Endothelial cell of hepatic sinusoid (primary cell): ENCODE measurements around the gene INTS6.

Experiments
- in situ Hi-C: cut with HindIII; loops from 2 replicates; pipeline ENCODE4 v1.10.0; 2017; ENCODE audit warnings: low sequenced_read_pairs

The INTS6 gene

DNA sequence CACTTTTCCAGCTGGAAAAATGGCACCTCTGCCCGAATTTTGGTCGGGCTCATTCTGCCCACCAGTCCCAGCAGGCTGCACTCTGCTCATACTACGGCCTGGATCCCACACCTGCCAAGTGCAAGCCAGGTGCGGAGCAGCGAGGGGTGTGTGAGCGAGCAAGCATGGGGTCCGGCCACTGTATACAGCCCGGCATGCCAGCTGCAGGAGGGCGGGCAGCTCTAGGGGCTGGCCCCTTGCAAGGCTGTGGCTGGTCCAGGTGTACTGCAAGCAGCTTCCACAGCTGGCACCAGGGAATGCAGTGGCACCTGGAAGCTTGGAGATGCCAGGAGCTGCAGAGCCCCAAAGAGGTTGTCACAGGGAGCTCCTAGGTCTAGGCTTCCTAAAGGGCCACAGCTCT is 2.7 kb upstream of the INTS6 start:
- in situ Hi-C loops, result no loop called here

GRCh38 chr13:51453959-51454703 is 1.3 kb upstream of the INTS6 start:
- in situ Hi-C loops, result no loop called here

- in situ Hi-C loops, result no loop called here
Measured at GRCh38 chr13:51453207-51453958, 547 bp upstream of the INTS6 start.

GRCh38 chr13:51451467-51452360 is 1.1 kb downstream of the INTS6 start:
- in situ Hi-C loops, result no loop called here

DNA sequence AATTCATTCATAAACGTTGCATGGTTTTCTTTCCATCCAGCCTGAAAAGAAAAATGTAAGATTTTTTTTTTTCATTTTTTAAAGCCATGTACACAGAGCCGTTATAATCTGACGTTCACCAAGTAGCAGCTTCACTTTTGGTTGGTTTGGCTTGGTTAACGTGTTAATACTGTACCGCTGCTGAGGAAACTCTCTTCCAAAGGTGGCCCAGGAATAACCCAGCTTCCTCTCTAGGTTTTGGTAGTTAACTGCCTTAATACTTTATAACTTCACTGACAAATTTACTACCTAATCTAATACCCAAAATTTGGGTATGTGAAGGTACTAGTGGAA is 1.7 kb downstream of the INTS6 start:
- in situ Hi-C loops, result no loop called here

DNA sequence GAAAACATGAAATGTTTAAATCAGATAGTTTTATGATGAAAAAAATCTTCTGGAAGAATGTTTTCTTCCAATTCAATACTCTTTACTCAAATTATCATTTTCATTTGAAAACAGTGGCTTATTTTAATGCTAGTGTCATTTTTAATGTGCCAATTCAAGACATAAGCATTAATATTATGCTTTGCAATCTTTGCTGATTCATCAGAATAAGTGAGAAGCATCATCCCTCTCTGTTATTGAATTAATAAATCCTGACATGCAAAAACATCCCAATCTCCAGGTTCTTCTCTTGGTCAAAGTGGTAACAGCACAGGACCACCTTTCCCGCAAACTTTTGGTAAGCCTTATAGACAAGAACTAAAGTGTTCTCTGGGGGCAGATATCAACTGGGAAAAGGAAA is 3.8 kb downstream of the INTS6 start:
- in situ Hi-C loops, result loop anchor here (25.0 kb wide), 1 partner anchor 338 kb away; no protein-coding TSS in a partner anchor

- in situ Hi-C loops, result loop anchor here (25.0 kb wide), 1 partner anchor 342 kb away; no protein-coding TSS in a partner anchor
Measured at GRCh38 chr13:51444922-51445321, 7.9 kb downstream of the INTS6 start.

GRCh38 chr13:51440381-51440780 is 12.5 kb downstream of the INTS6 start:
- in situ Hi-C loops, result loop anchor here (25.0 kb wide), 1 partner anchor 347 kb away; no protein-coding TSS in a partner anchor

GRCh38 chr13:51437550-51438127 is 15.2 kb downstream of the INTS6 start:
- in situ Hi-C loops, result loop anchor here (25.0 kb wide), 1 partner anchor 350 kb away; no protein-coding TSS in a partner anchor

- in situ Hi-C loops, result loop anchor here (25.0 kb wide), 1 partner anchor 352 kb away; no protein-coding TSS in a partner anchor
Measured at GRCh38 chr13:51435002-51435578, 17.7 kb downstream of the INTS6 start.

- in situ Hi-C loops, result loop anchor here (25.0 kb wide), 1 partner anchor 355 kb away; no protein-coding TSS in a partner anchor
Measured at GRCh38 chr13:51432576-51432975, 20.3 kb downstream of the INTS6 start.

- in situ Hi-C loops, result loop anchor here (25.0 kb wide), 1 partner anchor 360 kb away; no protein-coding TSS in a partner anchor
Measured at GRCh38 chr13:51426982-51427381, 25.9 kb downstream of the INTS6 start.

DNA sequence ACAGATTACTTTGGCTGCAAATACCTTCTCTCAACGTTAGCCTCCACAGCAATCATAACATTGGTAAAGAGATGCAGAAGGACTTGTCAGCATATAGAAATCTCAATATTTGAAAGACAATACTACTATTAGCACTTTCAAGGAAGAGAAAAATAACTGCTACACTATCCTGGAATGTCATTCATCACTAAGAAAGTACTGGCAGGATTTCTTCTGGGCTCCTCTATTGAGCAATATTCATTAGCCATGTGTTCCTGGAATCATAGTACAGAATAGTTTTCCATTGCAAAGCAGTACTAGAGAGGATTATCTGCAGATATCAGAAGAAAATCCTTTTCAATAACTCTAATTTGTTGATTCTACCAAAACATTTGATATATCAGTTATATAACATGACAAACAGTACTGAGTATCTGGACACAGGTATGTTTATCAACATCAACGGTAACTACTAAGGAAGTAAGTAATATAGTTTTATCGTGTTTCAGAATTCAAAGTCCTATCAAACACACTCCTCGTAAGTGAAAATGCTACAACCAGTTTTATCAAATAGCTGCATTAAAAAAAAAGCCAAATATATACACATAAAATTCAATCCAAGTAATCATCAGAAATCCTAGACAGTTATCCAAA is 27.3 kb downstream of the INTS6 start:
- in situ Hi-C loops, result loop anchor here (25.0 kb wide), 1 partner anchor 362 kb away; no protein-coding TSS in a partner anchor

- in situ Hi-C loops, result no loop called here
Measured at GRCh38 chr13:51423766-51424165, 29.1 kb downstream of the INTS6 start.

GRCh38 chr13:51422484-51422883 is 30.4 kb downstream of the INTS6 start:
- in situ Hi-C loops, result no loop called here

DNA sequence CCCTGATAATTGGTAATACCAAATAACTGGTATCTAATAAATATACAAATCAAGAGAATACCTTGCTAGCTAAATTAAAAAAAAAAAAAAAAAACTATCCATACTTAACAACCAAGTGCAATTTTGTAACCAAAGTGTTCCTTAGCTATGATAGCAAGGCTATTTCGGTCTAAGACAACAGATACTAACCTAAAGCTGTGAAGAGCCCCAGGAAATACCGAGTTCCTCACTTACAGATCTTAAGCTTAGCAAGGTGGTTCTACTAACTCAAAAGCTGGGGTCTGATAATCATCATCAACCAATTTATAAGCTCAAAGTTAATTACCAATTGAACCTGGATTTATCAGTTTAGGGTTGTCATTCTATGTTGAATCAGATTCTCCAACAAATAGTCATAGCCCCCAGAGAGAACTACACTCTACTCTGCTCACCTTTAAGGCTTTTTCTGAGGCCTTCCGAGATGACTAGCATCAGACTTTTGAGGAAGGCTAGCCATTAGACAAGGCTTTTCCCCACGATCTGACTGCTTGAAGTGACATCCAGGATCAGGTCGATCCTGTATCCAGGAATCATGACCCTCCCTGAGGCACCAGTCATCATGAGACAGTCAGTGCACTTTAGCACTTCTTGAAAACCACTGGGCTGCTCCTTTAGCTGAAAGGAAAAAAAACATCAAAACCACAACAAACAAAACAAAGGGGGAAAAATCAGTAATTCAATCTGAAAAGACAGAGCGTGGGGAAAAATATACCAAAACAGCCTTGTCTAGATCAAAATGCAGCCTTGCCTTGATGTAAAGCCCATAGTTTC is 31.9 kb downstream of the INTS6 start:
- in situ Hi-C loops, result no loop called here

- in situ Hi-C loops, result no loop called here
Measured at GRCh38 chr13:51419001-51419636, 33.7 kb downstream of the INTS6 start.

DNA sequence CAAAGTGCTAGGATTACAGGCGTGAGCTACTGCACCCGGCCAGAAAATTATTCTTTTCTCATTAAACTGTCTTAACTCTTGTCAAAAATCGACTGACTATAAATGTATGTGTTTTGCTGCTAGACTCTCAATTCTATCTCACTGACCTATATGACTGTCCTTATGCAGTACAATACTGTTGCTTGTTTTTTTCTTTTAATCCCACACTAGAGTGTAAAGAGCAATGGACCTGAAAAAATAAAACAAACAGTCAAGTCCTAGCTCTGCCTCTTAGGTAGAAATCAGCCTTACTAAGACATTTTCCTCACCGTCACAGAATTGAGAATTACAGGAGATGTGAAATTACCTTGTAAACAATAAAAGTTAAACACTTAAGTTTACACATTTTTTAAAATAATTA is 35.1 kb downstream of the INTS6 start:
- in situ Hi-C loops, result no loop called here
